Activated CD4-positive, CD25-positive, alpha-beta regulatory T cell treated with anti-CD3 and anti-CD28 coated beads, Interleukin-2, amount 50 U/mL, for 24 hours (primary cell): ENCODE data around the gene TREML4.

ENCODE experiments used
- ATAC-seq, 2 donors: fragments of 150-1000 bp; cut with Tn5 transposase; one replicate each; pipeline ENCODE4 v1.10.0; 2021; ENCODE audit warnings: mild to moderate bottlenecking in 1 of 2, moderate library complexity in 1 of 2

The TREML4 gene

GRCh38 chr6:41288030-41288753 lies 60.0 kb downstream of the TREML4 start:
- peak; percentile 82 to 86 for ATAC-seq
